DND-41 (cell line): Measurements from ENCODE around the gene RIT1.

ENCODE experiments used
- EZH2 ChIP-seq: IDR thresholded peaks from 3 replicates; pipeline ENCODE4 v1.6.1; 2012; ENCODE audit warnings: borderline replicate concordance, low read depth, mild to moderate bottlenecking, moderate library complexity, low read length, inconsistent platforms; ENCODE audit not compliant: severe bottlenecking
- TF ChIP-seq, protein P1 (sequence below): IDR thresholded peaks from 2 replicates; pipeline ENCODE4 v1.5.1; 2012; ENCODE audit warnings: borderline replicate concordance, low read length, moderate library complexity, mild to moderate bottlenecking; ENCODE audit not compliant: poor library complexity, severe bottlenecking; ENCODE audit errors: extremely low read depth

DNA sequence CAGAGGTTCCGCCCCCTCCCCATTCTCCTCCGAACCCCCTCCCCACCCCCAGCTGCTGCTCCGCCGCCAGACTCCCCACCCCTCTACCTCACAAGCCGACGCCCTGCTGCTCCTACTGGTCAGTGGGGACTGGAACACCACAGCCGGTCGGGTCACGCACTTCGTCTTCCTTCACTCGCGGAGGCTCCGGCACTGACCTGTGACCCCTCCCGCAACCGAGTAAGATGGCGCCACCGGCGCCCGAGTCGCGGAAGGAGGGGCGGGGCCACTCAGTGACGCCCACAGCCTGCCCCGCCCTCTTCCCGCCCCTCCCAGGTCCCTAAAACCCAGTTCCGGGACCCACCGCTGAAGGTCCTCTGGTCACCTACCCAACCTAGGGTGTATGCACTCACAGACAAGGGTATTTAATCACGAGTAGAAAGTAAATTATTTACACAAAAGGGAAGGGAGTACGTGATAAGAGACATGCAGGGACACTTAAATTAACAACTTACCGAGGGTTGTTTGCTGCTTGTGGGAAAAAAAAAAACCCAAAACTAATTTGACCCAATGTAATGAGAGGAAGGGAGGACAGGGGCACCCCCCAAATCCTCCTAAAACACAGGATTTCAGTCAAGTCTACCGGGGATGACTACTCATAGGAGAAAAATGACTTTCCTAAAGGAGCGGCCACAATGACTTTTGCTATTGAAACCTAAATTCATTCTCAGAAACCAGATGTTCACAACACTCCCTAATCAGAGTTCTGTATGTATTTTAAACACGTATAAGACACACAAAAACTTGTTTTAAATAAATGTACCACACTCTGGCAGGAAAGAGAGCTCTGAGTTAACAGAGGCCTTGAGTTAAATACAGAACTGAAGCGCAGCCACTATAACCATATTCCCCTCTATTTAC lies at the start of gene RIT1:
- TF ChIP-seq, protein P1, sequence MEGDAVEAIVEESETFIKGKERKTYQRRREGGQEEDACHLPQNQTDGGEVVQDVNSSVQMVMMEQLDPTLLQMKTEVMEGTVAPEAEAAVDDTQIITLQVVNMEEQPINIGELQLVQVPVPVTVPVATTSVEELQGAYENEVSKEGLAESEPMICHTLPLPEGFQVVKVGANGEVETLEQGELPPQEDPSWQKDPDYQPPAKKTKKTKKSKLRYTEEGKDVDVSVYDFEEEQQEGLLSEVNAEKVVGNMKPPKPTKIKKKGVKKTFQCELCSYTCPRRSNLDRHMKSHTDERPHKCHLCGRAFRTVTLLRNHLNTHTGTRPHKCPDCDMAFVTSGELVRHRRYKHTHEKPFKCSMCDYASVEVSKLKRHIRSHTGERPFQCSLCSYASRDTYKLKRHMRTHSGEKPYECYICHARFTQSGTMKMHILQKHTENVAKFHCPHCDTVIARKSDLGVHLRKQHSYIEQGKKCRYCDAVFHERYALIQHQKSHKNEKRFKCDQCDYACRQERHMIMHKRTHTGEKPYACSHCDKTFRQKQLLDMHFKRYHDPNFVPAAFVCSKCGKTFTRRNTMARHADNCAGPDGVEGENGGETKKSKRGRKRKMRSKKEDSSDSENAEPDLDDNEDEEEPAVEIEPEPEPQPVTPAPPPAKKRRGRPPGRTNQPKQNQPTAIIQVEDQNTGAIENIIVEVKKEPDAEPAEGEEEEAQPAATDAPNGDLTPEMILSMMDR, result no peak
- TF ChIP-seq EZH2, result no peak
